Measurements from ENCODE around the gene TFAP2A.

TFAP2A gene

GRCh38 chr6:10425975-10426780, 11.3 kb upstream of the TFAP2A start:
- peak overlapping the region; percentile 92 for H4K8ac ChIP-seq (ENCODE audit: low read depth, low read length)
- peaks cover 12% of the 10 kb centered on the region for H3K79me2 ChIP-seq (ENCODE audit: control insufficient read depth, insufficient read depth, low read length, poor library complexity)
- peak overlapping the region; percentile 85 for H2AK5ac ChIP-seq (ENCODE audit: low read length)
- peak overlapping the region; percentile 51 for H3K4me3 ChIP-seq (ENCODE audit: low read depth, low read length)
- peak overlapping the region; percentile 80 for H3K4ac ChIP-seq (ENCODE audit: low read depth, low read length)
- H3K36me3 ChIP-seq (ENCODE audit: control insufficient read depth in 1 of 2, insufficient read depth in 2 of 2, low read length in 2 of 2): no peaks in the 10 kb centered on the region
- H3K14ac ChIP-seq (ENCODE audit: low read length): peak overlapping the region; percentile 95
- H3K18ac ChIP-seq (ENCODE audit: low read length): peak overlapping the region; percentile 92
- H3K27ac ChIP-seq (ENCODE audit: low read depth, low read length): peak overlapping the region; percentile 95
- peak overlapping the region; percentile 9 for H4K12ac ChIP-seq (ENCODE audit: low read depth, low read length)
- H2BK5ac ChIP-seq (ENCODE audit: low read depth, low read length, poor library complexity): peak overlapping the region; percentile 91
- peaks cover 39% of the 10 kb centered on the region for H3K79me1 ChIP-seq (ENCODE audit: low read length)
- WGBS (ENCODE audit: extremely low coverage, insufficient coverage, insufficient read length): no CpG with 5 or more reads among the region's 54 CpGs
- H2BK12ac ChIP-seq (ENCODE audit: low read length): peak overlapping the region; percentile 75
- peaks cover 10% of the 10 kb centered on the region for H3K27me3 ChIP-seq (ENCODE audit: insufficient read depth, low read length)
- H2AFZ ChIP-seq (ENCODE audit: insufficient read depth, low read length, poor library complexity): peak overlapping the region; percentile 91
- H3K9me3 ChIP-seq (ENCODE audit: insufficient read depth, low read depth, low read length): peaks cover 2% of the 10 kb centered on the region
- H3K9ac ChIP-seq (ENCODE audit: low read length): peak overlapping the region; percentile 62
- peak overlapping the region; percentile 92 for H2BK120ac ChIP-seq (ENCODE audit: insufficient read depth, low read length, poor library complexity)
- peak overlapping the region; percentile 78 for H3K4me2 ChIP-seq (ENCODE audit: low read length)
- no peak overlapping the region for H3K23ac ChIP-seq (ENCODE audit: low read length)
- H3K4me1 ChIP-seq (ENCODE audit: control insufficient read depth in 1 of 2, insufficient read depth in 2 of 2, low read length in 2 of 2): peaks cover 33 to 37% of the 10 kb centered on the region in 2 experiments
- DNase-seq: peak; percentile 72 to 79
- H4K91ac ChIP-seq (ENCODE audit: low read depth, low read length): peak overlapping the region; percentile 97

- peak overlapping the region; percentile 92 for H4K8ac ChIP-seq (ENCODE audit: low read depth, low read length)
- peaks cover 32 to 40% of the 10 kb centered on the region in 2 experiments for H3K4me1 ChIP-seq (ENCODE audit: control insufficient read depth in 1 of 2, insufficient read depth in 2 of 2, low read length in 2 of 2)
- peak overlapping the region; percentile 51 for H3K4me3 ChIP-seq (ENCODE audit: low read depth, low read length)
- no peaks in the 10 kb centered on the region for H3K36me3 ChIP-seq (ENCODE audit: control insufficient read depth in 1 of 2, insufficient read depth in 2 of 2, low read length in 2 of 2)
- H4K91ac ChIP-seq (ENCODE audit: low read depth, low read length): peak overlapping the region; percentile 97
- peaks cover 2% of the 10 kb centered on the region for H3K9me3 ChIP-seq (ENCODE audit: insufficient read depth, low read depth, low read length)
- peak overlapping the region; percentile 78 for H3K4me2 ChIP-seq (ENCODE audit: low read length)
- peak overlapping the region; percentile 92 for H3K18ac ChIP-seq (ENCODE audit: low read length)
- peak overlapping the region; percentile 85 for H2AK5ac ChIP-seq (ENCODE audit: low read length)
- peak overlapping the region; percentile 95 for H3K14ac ChIP-seq (ENCODE audit: low read length)
- H2AFZ ChIP-seq (ENCODE audit: insufficient read depth, low read length, poor library complexity): peak overlapping the region; percentile 91
- H3K9ac ChIP-seq (ENCODE audit: low read length): peak overlapping the region; percentile 62
- H3K27ac ChIP-seq (ENCODE audit: low read depth, low read length): peak overlapping the region; percentile 95
- H3K23ac ChIP-seq (ENCODE audit: low read length): peak overlapping the region; percentile 45
- peak overlapping the region; percentile 92 for H2BK120ac ChIP-seq (ENCODE audit: insufficient read depth, low read length, poor library complexity)
- H4K12ac ChIP-seq (ENCODE audit: low read depth, low read length): peak overlapping the region; percentile 9
- peak overlapping the region; percentile 91 for H2BK5ac ChIP-seq (ENCODE audit: low read depth, low read length, poor library complexity)
- no CpG with 5 or more reads among the region's 35 CpGs for WGBS (ENCODE audit: extremely low coverage, insufficient coverage, insufficient read length)
- DNase-seq: no peak
- H3K4ac ChIP-seq (ENCODE audit: low read depth, low read length): peak overlapping the region; percentile 80
- peaks cover 10% of the 10 kb centered on the region for H3K27me3 ChIP-seq (ENCODE audit: insufficient read depth, low read length)
- H3K79me2 ChIP-seq (ENCODE audit: control insufficient read depth, insufficient read depth, low read length, poor library complexity): peaks cover 11% of the 10 kb centered on the region
- peaks cover 39% of the 10 kb centered on the region for H3K79me1 ChIP-seq (ENCODE audit: low read length)
- H2BK12ac ChIP-seq (ENCODE audit: low read length): peak overlapping the region; percentile 75
Measured at GRCh38 chr6:10425176-10425974, 10.5 kb upstream of the TFAP2A start.

GRCh38 chr6:10424040-10424439, 9.2 kb upstream of the TFAP2A start:
- H2AFZ ChIP-seq (ENCODE audit: insufficient read depth, low read length, poor library complexity): no peak overlapping the region
- no peak overlapping the region for H3K9ac ChIP-seq (ENCODE audit: low read length)
- peaks cover 35 to 42% of the 10 kb centered on the region in 2 experiments for H3K4me1 ChIP-seq (ENCODE audit: control insufficient read depth in 1 of 2, insufficient read depth in 2 of 2, low read length in 2 of 2)
- no peak overlapping the region for H4K12ac ChIP-seq (ENCODE audit: low read depth, low read length)
- no peak overlapping the region for H2BK5ac ChIP-seq (ENCODE audit: low read depth, low read length, poor library complexity)
- H3K18ac ChIP-seq (ENCODE audit: low read length): no peak overlapping the region
- peaks cover 10% of the 10 kb centered on the region for H3K27me3 ChIP-seq (ENCODE audit: insufficient read depth, low read length)
- H3K14ac ChIP-seq (ENCODE audit: low read length): no peak overlapping the region
- no peak overlapping the region for H3K23ac ChIP-seq (ENCODE audit: low read length)
- H3K4me2 ChIP-seq (ENCODE audit: low read length): no peak overlapping the region
- DNase-seq: no peak
- H2BK12ac ChIP-seq (ENCODE audit: low read length): peak overlapping the region; percentile 21
- no peak overlapping the region for H2BK120ac ChIP-seq (ENCODE audit: insufficient read depth, low read length, poor library complexity)
- no peaks in the 10 kb centered on the region for H3K36me3 ChIP-seq (ENCODE audit: control insufficient read depth in 1 of 2, insufficient read depth in 2 of 2, low read length in 2 of 2)
- no peak overlapping the region for H3K4ac ChIP-seq (ENCODE audit: low read depth, low read length)
- H2AK5ac ChIP-seq (ENCODE audit: low read length): no peak overlapping the region
- H4K91ac ChIP-seq (ENCODE audit: low read depth, low read length): no peak overlapping the region
- no peak overlapping the region for H3K4me3 ChIP-seq (ENCODE audit: low read depth, low read length)
- WGBS (ENCODE audit: extremely low coverage, insufficient coverage, insufficient read length): no CpG with 5 or more reads among the region's 5 CpGs
- H4K8ac ChIP-seq (ENCODE audit: low read depth, low read length): no peak overlapping the region
- peaks cover 47% of the 10 kb centered on the region for H3K79me1 ChIP-seq (ENCODE audit: low read length)
- peaks cover 2% of the 10 kb centered on the region for H3K9me3 ChIP-seq (ENCODE audit: insufficient read depth, low read depth, low read length)
- H3K27ac ChIP-seq (ENCODE audit: low read depth, low read length): no peak overlapping the region
- peaks cover 17% of the 10 kb centered on the region for H3K79me2 ChIP-seq (ENCODE audit: control insufficient read depth, insufficient read depth, low read length, poor library complexity)

- Histone ChIP-seq H3K4ac (ENCODE audit: low read depth, low read length) (no peak overlapping the region), H3K23ac (ENCODE audit: low read length) (no peak overlapping the region), H3K14ac (ENCODE audit: low read length) (no peak overlapping the region), H4K8ac (ENCODE audit: low read depth, low read length) (no peak overlapping the region), H2AFZ (ENCODE audit: insufficient read depth, low read length, poor library complexity) (no peak overlapping the region), H3K79me2 (ENCODE audit: control insufficient read depth, insufficient read depth, low read length, poor library complexity) (peaks cover 25% of the 10 kb centered on the region), H3K4me3 (ENCODE audit: low read depth, low read length) (no peak overlapping the region), H4K12ac (ENCODE audit: low read depth, low read length) (no peak overlapping the region), H3K4me2 (ENCODE audit: low read length) (no peak overlapping the region), H2BK120ac (ENCODE audit: insufficient read depth, low read length, poor library complexity) (no peak overlapping the region), H4K91ac (ENCODE audit: low read depth, low read length) (no peak overlapping the region), H2BK12ac (ENCODE audit: low read length) (no peak overlapping the region), H3K9me3 (ENCODE audit: insufficient read depth, low read depth, low read length) (peaks cover 2% of the 10 kb centered on the region), H3K4me1 (ENCODE audit: control insufficient read depth in 1 of 2, insufficient read depth in 2 of 2, low read length in 2 of 2) (peaks cover 40 to 48% of the 10 kb centered on the region in 2 experiments), H3K79me1 (ENCODE audit: low read length) (peaks cover 54% of the 10 kb centered on the region), H3K18ac (ENCODE audit: low read length) (no peak overlapping the region), H3K27ac (ENCODE audit: low read depth, low read length) (no peak overlapping the region), H3K36me3 (ENCODE audit: control insufficient read depth in 1 of 2, insufficient read depth in 2 of 2, low read length in 2 of 2) (no peaks in the 10 kb centered on the region), H3K9ac (ENCODE audit: low read length) (no peak overlapping the region), H2BK5ac (ENCODE audit: low read depth, low read length, poor library complexity) (no peak overlapping the region), H3K27me3 (ENCODE audit: insufficient read depth, low read length) (peaks cover 10% of the 10 kb centered on the region), H2AK5ac (ENCODE audit: low read length) (no peak overlapping the region)
- no peak for DNase-seq
- no CpG with 5 or more reads among the region's 7 CpGs for WGBS (ENCODE audit: extremely low coverage, insufficient coverage, insufficient read length)
Measured at GRCh38 chr6:10422737-10423034, 7.8 kb upstream of the TFAP2A start.

Data from trophoblast cell (in vitro differentiated cells and primary cell).